CD4-positive, CD25-positive, alpha-beta regulatory T cell (primary cell): ENCODE data around the gene ZNF687. TPM values are rescaled to one million over a fixed set of nuclear protein-coding genes. Genes with fewer than 3 reads are reported as not detected.

Source experiments
- ATAC-seq, 2 donors: fragments of 150-1000 bp; cut with Tn5 transposase; one replicate each; pipeline ENCODE4 v1.10.0; 2021; ENCODE audit warnings: low read depth in 2 of 2, moderate number of reproducible peaks in 2 of 2, moderate library complexity in 1 of 2
- DNase-seq, 3 donors: peaks; one replicate each; pipeline versions ENCODE4 v3.0.0 to v3.0.0-alpha.2; 2012 to 2022; ENCODE audit warnings: mixed read lengths in 1 of 3
- H3K27ac ChIP-seq: one replicate; pipeline ENCODE4 v1.7.0; 2013; ENCODE audit warnings: mild to moderate bottlenecking, low read length; ENCODE audit not compliant: insufficient read depth, poor library complexity, severe bottlenecking
- H3K27me3 ChIP-seq: one replicate; pipeline ENCODE4 v1.7.0; 2013; ENCODE audit warnings: low read length; ENCODE audit not compliant: control insufficient read depth, insufficient read depth
- H3K36me3 ChIP-seq: one replicate; pipeline ENCODE4 v1.7.0; 2013; ENCODE audit warnings: mild to moderate bottlenecking, low read length, moderate library complexity; ENCODE audit not compliant: control insufficient read depth, insufficient read depth
- H3K4me1 ChIP-seq: 2 replicates; pipeline ENCODE4 v1.7.0; 2013; ENCODE audit warnings: mild to moderate bottlenecking, low read length; ENCODE audit not compliant: insufficient read depth, control insufficient read depth, poor library complexity, severe bottlenecking
- H3K4me3 ChIP-seq: one replicate; pipeline ENCODE4 v1.7.0; 2013; ENCODE audit warnings: low read depth, mild to moderate bottlenecking, low read length, moderate library complexity
- H3K9me3 ChIP-seq, 2 experiments: 1 replicate in 1 of 2; 2 replicates in 1 of 2; pipeline ENCODE4 v1.7.0; 2013; ENCODE audit warnings: low read length in 2 of 2, mild to moderate bottlenecking in 1 of 2, moderate library complexity in 1 of 2; ENCODE audit not compliant: control insufficient read depth in 2 of 2
- H3K27ac Mint-ChIP-seq, 3 donors: one replicate each; pipeline ENCODE4 v1.8.0; 2020 to 2022; ENCODE audit warnings: mild to moderate bottlenecking in 3 of 3, mixed read lengths in 3 of 3, moderate library complexity in 2 of 3
- H3K27me3 Mint-ChIP-seq: one replicate; pipeline ENCODE4 v1.8.0; 2022; ENCODE audit warnings: mild to moderate bottlenecking, mixed read lengths
- H3K36me3 Mint-ChIP-seq: one replicate; pipeline ENCODE4 v1.8.0; 2020; ENCODE audit warnings: mixed read lengths
- H3K4me1 Mint-ChIP-seq, 4 donors: one replicate each; pipeline ENCODE4 v1.8.0; 2020 to 2022; ENCODE audit warnings: mixed read lengths in 4 of 4, mild to moderate bottlenecking in 1 of 4
- H3K4me3 Mint-ChIP-seq, 4 donors: one replicate each; pipeline ENCODE4 v1.8.0; 2020 to 2022; ENCODE audit warnings: mild to moderate bottlenecking in 4 of 4, mixed read lengths in 4 of 4, moderate library complexity in 3 of 4
- H3K9me3 Mint-ChIP-seq, 7 donors: one replicate each; pipeline ENCODE4 v1.8.0; 2020 to 2022; ENCODE audit warnings: mixed read lengths in 7 of 7, mild to moderate bottlenecking in 3 of 7, moderate library complexity in 2 of 7
- polyA plus RNA-seq, 4 donors: library from polyadenylated mRNA; unstranded; fragments of 300-500 nt; fragmentation: Illumina TruSeq; gene quantifications; one replicate each; pipeline ENCODE4 v1.2.3, GENCODE V29; 2021
- total RNA-seq: library from RNA; stranded (reverse); gene quantifications from one replicate; pipeline ENCODE4 v1.2.3, GENCODE V29; 2022

ZNF687 gene, protein sequence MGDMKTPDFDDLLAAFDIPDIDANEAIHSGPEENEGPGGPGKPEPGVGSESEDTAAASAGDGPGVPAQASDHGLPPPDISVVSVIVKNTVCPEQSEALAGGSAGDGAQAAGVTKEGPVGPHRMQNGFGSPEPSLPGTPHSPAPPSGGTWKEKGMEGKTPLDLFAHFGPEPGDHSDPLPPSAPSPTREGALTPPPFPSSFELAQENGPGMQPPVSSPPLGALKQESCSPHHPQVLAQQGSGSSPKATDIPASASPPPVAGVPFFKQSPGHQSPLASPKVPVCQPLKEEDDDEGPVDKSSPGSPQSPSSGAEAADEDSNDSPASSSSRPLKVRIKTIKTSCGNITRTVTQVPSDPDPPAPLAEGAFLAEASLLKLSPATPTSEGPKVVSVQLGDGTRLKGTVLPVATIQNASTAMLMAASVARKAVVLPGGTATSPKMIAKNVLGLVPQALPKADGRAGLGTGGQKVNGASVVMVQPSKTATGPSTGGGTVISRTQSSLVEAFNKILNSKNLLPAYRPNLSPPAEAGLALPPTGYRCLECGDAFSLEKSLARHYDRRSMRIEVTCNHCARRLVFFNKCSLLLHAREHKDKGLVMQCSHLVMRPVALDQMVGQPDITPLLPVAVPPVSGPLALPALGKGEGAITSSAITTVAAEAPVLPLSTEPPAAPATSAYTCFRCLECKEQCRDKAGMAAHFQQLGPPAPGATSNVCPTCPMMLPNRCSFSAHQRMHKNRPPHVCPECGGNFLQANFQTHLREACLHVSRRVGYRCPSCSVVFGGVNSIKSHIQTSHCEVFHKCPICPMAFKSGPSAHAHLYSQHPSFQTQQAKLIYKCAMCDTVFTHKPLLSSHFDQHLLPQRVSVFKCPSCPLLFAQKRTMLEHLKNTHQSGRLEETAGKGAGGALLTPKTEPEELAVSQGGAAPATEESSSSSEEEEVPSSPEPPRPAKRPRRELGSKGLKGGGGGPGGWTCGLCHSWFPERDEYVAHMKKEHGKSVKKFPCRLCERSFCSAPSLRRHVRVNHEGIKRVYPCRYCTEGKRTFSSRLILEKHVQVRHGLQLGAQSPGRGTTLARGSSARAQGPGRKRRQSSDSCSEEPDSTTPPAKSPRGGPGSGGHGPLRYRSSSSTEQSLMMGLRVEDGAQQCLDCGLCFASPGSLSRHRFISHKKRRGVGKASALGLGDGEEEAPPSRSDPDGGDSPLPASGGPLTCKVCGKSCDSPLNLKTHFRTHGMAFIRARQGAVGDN
- total RNA-seq (31.9 TPM), polyA plus RNA-seq (1 to 10 TPM in 3 of 4 donors, under 1 TPM in 1; 0.46 to 1.9 (median 1.4) TPM)

DNA sequence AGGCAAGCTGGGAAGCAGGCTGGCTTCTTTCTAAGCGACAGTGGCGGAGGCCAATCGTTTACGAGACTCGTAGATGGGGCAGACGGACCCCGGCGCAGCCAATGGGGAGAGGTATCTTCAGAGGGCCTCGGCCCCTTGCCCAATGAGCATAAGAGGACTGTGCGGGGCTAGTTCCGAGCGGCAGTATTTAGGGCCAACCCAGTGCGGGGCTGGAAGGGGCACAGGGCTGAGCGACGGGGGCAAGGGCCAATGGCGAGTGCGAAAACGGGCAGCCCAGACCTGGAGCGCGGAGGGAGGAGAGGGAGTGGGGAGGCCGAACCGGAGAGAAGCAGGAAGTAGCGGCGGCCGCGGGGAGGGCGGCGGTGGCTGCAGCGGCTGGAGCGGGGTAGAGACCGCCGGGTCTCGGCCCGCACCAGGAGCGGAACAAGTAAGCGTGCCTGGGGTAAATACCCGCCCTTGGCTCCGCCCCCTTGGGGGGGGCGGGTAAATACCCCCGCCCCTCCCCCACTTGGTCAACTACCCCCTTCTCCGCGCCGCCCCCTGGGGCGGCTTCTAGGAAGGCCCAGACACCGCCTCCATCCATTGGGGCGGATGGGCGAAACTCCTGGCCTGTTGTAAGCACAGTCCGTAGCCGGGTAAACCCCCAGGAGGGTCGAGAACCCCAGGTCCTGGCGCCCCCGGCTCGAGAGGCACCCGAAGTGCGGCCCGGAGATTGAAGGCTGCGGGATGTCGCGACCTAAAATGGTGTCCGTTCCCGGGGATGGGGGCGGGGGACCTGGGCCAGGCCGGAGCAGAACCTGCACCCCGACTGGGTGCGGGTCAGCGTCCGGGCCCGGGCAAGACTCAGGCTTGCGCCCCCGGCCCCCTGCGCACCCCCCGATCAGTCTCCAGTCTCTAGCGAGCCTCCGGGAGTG, at the start of gene ZNF687:
TSS of gene ZNF687 (plus strand) at position 331 of the 914 bp plus-strand sequence. CDS start 3,993 bp downstream, outside the sequence.
- Histone ChIP-seq H3K27me3 (no peaks in the 10 kb centered on the region), H3K9me3 (no peaks in the 10 kb centered on the region), H3K4me3 (peak within 1 kb of the TSS; percentile 92), H3K36me3 (peaks cover 13% of the 10 kb centered on the region), H3K4me1 (peaks cover 28% of the 10 kb centered on the region), H3K27ac (peak within 1 kb of the TSS; percentile 95)
- DNase-seq = peak; percentile 96 to 100 (median 98)
- Mint-ChIP-seq H3K9me3 (no peaks in the 10 kb centered on the region), H3K36me3 (peaks cover 6% of the 10 kb centered on the region), H3K27me3 (no peaks in the 10 kb centered on the region), H3K27ac (peak within 1 kb of the TSS; percentile 98), H3K4me1 (peaks cover 0 to 43% (median 25%) of the 10 kb centered on the region in 4 donors), H3K4me3 (peak within 1 kb of the TSS; percentile 97 to 99 (median 98))
- peak; percentile 93 for ATAC-seq

- H3K27ac Mint-ChIP-seq = no peak overlapping the region
- Histone ChIP-seq H3K4me1 (no peaks in the 10 kb centered on the region), H3K9me3 (no peaks in the 10 kb centered on the region), H3K27me3 (no peaks in the 10 kb centered on the region), H3K36me3 (peaks cover 87% of the 10 kb centered on the region), H3K27ac (no peak overlapping the region), H3K4me3 (no peak overlapping the region)
- no peak for DNase-seq
- H3K4me3 Mint-ChIP-seq = no peak overlapping the region
- no peaks in the 10 kb centered on the region for H3K27me3 Mint-ChIP-seq
- no peak for ATAC-seq
- no peaks in the 10 kb centered on the region for H3K9me3 Mint-ChIP-seq
- H3K4me1 Mint-ChIP-seq = peaks cover 0 to 4% (median 0%) of the 10 kb centered on the region in 4 donors
- peaks cover 55% of the 10 kb centered on the region for H3K36me3 Mint-ChIP-seq
Observed at GRCh38 chr1:151235235-151235634, 46.9 kb upstream of the ZNF687 start.

GRCh38 chr1:151237678-151238466, 44.2 kb upstream of the ZNF687 start:
- Mint-ChIP-seq H3K27me3 (no peaks in the 10 kb centered on the region), H3K9me3 (no peaks in the 10 kb centered on the region), H3K4me3 (no peak overlapping the region), H3K4me1 (peaks cover 0 to 1% (median 0%) of the 10 kb centered on the region in 4 donors), H3K27ac (peak overlapping the region in 1 of 3 donors; percentile 48), H3K36me3 (peaks cover 52% of the 10 kb centered on the region)
- DNase-seq = no peak
- H3K4me3 ChIP-seq = no peak overlapping the region
- H3K27me3 ChIP-seq = no peaks in the 10 kb centered on the region
- peaks cover 80% of the 10 kb centered on the region for H3K36me3 ChIP-seq
- no peaks in the 10 kb centered on the region for H3K4me1 ChIP-seq
- H3K9me3 ChIP-seq = no peaks in the 10 kb centered on the region
- no peak overlapping the region for H3K27ac ChIP-seq
- ATAC-seq = no peak

- Histone ChIP-seq H3K9me3 (no peaks in the 10 kb centered on the region), H3K27me3 (no peaks in the 10 kb centered on the region), H3K27ac (no peak overlapping the region), H3K4me1 (no peaks in the 10 kb centered on the region), H3K36me3 (peaks cover 81% of the 10 kb centered on the region), H3K4me3 (no peak overlapping the region)
- H3K4me3 Mint-ChIP-seq = no peak overlapping the region
- no peaks in the 10 kb centered on the region for H3K27me3 Mint-ChIP-seq
- H3K4me1 Mint-ChIP-seq = peaks cover 0 to 1% (median 0%) of the 10 kb centered on the region in 4 donors
- ATAC-seq (no peak), DNase-seq (no peak)
- H3K27ac Mint-ChIP-seq = peak overlapping the region in 1 of 3 donors; percentile 38
- peaks cover 57% of the 10 kb centered on the region for H3K36me3 Mint-ChIP-seq
- H3K9me3 Mint-ChIP-seq = no peaks in the 10 kb centered on the region
Observed at GRCh38 chr1:151238467-151238739, 43.7 kb upstream of the ZNF687 start.

DNA sequence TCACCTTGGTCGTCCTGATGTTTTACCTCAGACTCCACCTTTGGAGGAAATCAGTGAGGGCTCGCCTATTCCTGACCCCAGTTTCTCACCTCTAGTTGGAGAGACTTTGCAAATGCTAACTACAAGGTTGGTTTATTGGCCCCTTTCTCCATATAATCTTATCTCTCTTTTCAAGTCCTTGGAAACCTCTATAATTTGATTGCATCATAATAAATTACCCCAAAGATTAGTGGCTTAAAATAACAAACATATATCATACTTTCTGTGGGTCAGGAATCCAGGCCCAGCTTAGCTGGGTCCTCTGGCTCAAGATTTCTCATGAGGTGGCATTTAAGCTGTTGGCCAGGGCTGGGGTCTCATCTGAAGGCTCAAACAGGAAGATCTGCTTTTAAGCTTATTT, 39.7 kb upstream of the ZNF687 start:
- H3K36me3 Mint-ChIP-seq = peaks cover 51% of the 10 kb centered on the region
- DNase-seq (no peak), ATAC-seq (no peak)
- Histone ChIP-seq H3K36me3 (peaks cover 71% of the 10 kb centered on the region), H3K4me1 (no peaks in the 10 kb centered on the region), H3K9me3 (no peaks in the 10 kb centered on the region), H3K27ac (no peak overlapping the region), H3K27me3 (no peaks in the 10 kb centered on the region), H3K4me3 (no peak overlapping the region)
- no peaks in the 10 kb centered on the region for H3K4me1 Mint-ChIP-seq
- H3K27ac Mint-ChIP-seq = peak overlapping the region in 1 of 3 donors; percentile 33
- no peaks in the 10 kb centered on the region for H3K9me3 Mint-ChIP-seq
- H3K27me3 Mint-ChIP-seq = no peaks in the 10 kb centered on the region
- no peak overlapping the region for H3K4me3 Mint-ChIP-seq

DNA sequence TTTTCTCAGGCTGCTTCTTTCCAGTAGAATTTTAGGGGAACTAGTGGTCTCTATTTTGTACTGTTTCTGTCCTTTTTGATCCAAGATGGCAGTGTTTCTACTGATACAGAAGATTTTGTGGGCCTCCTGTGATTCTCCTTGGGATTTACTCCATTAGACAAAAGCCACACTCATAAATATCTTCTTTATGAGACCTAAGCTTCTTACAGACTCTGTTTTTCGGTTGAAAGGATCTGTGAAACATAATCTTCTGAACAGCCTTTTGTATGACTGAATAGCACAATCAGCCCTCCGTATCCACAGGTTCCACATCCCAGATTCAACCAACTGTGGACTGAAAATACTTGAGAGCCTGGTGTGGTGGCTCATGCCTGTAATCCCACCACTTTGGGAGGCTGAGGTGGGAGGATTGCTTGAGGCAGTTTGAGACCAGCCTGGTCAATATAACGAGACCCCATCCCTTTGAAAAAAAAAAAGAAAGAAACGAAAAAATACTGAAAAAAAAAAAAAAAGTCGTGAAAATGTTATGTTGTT, 38.3 kb upstream of the ZNF687 start:
- H3K4me3 Mint-ChIP-seq = no peak overlapping the region
- Histone ChIP-seq H3K36me3 (peaks cover 72% of the 10 kb centered on the region), H3K4me1 (no peaks in the 10 kb centered on the region), H3K9me3 (no peaks in the 10 kb centered on the region), H3K27ac (no peak overlapping the region), H3K27me3 (no peaks in the 10 kb centered on the region), H3K4me3 (no peak overlapping the region)
- H3K27ac Mint-ChIP-seq = peak overlapping the region in 1 of 3 donors; percentile 26
- DNase-seq = no peak
- no peaks in the 10 kb centered on the region for H3K4me1 Mint-ChIP-seq
- ATAC-seq = no peak
- H3K27me3 Mint-ChIP-seq = no peaks in the 10 kb centered on the region
- H3K9me3 Mint-ChIP-seq = no peaks in the 10 kb centered on the region
- peaks cover 53% of the 10 kb centered on the region for H3K36me3 Mint-ChIP-seq
